Measurements from ENCODE around the gene HCRTR1.
"Not testable (repeated sequence)": the region's sequence is repeated elsewhere in the genome, so short reads cannot be mapped to it uniquely, and the experiment has no call there.

The HCRTR1 gene

DNA sequence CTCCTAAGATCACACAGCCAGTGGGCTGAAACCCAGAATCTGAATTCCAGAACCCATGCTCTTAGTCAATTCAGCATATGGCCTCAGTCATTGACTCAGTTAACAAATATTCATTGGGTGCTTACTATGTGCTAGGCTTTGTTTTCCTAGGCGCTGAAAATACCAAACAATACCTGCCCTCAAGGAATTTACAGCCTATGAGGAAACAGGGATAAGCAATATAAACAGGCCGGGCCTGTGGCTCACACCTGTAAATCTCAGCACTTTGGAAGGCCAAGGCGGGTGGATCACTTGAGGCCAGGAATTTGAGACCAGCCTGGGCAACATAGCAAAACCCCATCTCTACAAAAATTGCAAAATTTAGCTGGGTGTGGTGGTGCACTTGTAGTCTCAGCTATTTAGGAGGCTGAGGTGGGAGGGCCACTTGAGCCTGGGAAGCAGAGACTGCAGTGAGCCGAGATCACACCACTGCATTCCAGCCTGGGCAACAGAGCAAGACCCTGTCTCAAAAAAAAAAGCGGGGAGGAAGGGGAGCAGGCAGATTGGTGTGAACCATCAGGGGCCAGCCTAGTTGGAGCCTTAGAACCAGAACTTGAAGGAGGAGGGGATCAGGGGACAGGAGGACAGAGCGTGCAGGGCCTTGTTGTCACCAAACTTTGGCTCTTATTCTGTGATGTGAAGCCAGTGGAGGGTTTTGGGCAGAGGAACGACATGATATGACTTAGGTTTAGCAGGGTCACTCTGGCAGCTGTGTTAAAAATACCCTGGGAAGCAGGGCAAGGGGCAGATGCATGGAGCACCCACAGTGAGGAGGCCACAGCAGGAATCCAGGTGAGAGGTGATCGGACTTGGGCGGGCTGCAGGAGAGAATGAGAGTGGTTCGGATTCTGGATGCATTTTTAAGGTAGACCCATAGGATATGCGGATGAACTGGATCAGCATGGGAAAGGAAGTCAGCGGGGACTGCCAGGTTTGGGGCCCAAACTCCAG lies 35.4 kb upstream of the HCRTR1 start:
- no peak for DNase-seq

- DNase-seq, result no peak
Observed at GRCh38 chr1:31583082-31583994, 34.2 kb upstream of the HCRTR1 start.

DNA sequence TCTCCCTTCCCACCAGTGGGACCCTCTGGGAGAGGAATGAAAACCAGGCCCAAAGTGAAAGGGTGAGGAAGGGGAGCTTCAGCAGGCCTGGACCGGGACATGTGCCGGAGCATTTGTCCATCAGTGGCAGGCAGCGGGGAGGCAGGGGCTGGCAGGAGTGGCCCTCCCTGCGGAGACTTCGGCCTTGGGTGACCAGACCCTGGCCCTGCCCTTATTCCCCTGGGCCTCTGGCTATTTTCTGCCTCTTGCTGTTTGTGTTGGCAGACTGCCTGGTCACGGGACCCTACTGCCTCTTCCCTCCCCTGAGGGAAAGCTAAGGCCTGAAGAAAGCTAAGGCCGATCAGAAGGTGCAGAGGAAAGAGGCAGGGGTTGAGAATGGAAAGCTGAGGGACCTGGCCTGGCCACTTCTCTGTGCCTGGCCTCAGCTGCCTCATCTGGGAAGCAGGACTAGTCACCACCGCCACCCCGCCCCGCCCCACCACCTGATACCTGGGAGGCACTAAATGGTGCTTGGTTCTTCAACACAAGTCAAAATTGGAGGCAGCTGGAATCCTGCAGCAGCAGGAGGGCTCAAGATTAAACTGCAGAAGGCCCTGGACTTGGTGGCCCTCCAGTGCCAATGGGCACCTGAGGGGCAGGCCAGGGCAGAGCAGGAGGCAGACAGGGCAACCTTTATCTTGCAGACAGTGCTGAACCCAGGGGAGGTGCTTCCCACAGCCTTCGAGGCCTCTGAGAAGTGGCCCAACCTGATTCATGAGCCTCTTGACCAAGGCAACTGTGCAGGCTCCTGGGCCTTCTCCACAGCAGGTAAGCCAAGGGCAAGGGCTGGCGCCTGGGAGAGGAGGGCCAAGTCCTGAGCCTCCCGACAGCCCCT lies 33.3 kb upstream of the HCRTR1 start:
- DNase-seq, result no peak

DNA sequence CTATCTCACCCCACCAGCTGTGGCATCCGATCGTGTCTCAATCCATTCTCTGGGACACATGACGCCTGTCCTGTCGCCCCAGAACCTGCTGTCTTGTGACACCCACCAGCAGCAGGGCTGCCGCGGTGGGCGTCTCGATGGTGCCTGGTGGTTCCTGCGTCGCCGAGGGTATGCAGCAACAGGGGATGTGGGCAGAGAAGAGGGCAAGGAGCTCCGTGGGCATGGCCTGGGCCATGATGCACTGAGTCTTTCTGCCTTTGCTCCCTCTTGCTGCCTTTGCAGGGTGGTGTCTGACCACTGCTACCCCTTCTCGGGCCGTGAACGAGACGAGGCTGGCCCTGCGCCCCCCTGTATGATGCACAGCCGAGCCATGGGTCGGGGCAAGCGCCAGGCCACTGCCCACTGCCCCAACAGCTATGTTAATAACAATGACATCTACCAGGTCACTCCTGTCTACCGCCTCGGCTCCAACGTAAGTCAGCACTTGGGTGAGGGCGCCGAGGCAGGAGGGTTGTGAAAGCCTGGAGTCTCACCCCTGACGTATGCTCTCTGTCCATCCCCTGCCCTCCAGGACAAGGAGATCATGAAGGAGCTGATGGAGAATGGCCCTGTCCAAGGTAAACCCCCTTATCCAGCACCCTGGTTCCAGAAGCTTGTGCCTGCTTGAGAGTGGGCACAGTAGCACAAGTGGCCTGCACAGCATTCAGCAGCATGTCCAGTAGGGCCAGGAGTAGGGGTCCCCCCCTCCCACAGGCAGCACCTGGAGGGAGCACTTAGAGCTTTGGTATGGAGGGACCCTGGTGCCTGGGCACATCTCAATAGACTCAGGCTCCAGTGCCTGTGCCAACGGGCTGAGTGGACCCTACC lies 32.4 kb upstream of the HCRTR1 start:
- DNase-seq, result no peak

DNA sequence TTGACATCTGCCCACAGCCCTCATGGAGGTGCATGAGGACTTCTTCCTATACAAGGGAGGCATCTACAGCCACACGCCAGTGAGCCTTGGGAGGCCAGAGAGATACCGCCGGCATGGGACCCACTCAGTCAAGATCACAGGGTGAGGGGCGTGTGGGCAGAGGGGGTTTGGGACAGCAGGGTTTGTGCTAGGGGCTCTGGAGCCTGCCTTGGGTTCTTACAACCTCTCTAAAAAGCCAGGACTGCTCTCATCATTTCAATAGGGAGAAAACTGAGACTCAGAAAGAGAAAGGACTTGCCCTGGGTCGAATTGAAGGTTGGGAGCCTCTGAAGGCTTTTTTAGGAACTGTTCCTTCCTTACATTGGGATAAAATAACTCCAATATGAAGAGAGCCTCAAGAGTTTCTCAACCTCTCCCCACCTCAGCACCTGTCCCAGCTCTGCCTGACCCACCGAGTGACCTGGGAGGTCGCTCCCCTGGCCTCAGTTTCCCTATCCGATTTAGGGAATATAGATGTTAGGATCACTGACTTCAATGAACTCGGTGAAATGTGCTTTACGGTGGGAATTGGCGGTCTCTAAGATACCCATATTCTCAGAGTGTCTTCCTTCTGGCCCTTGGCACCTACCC lies 31.6 kb upstream of the HCRTR1 start:
- no peak for DNase-seq

DNA sequence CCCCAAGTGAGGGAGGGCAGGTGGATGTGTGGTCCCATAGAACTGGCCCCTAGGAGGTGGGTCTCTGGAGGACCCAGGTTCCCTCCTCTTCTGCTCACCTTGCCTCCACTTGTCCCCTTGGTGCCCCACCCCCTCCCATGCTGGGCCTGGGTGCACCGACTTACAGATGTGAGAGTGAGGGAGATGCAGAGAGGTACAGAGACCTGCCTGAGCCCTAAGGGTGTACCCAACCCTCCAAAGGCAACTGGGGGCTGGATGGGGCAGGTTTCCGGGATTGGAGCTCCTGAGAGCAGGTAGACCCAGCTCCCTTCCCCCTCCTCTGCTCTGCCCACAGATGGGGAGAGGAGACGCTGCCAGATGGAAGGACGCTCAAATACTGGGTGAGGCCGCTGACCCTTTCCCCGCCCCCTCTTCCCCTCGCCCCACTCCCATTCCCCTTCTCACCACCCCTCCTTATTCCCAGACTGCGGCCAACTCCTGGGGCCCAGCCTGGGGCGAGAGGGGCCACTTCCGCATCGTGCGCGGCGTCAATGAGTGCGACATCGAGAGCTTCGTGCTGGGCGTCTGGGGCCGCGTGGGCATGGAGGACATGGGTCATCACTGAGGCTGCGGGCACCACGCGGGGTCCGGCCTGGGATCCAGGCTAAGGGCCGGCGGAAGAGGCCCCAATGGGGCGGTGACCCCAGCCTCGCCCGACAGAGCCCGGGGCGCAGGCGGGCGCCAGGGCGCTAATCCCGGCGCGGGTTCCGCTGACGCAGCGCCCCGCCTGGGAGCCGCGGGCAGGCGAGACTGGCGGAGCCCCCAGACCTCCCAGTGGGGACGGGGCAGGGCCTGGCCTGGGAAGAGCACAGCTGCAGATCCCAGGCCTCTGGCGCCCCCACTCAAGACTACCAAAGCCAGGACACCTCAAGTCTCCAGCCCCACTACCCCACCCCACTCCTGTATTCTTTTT lies 30.8 kb upstream of the HCRTR1 start:
- no peak for DNase-seq

DNA sequence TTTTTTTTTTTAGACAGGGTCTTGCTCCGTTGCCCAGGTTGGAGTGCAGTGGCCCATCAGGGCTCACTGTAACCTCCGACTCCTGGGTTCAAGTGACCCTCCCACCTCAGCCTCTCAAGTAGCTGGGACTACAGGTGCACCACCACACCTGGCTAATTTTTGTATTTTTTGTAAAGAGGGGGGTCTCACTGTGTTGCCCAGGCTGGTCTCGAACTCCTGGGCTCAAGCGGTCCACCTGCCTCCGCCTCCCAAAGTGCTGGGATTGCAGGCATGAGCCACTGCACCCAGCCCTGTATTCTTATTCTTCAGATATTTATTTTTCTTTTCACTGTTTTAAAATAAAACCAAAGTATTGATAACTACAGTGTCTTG lies 30.2 kb upstream of the HCRTR1 start:
- not testable (repeated sequence) for DNase-seq

- DNase-seq, result peak; percentile 63
Observed at GRCh38 chr1:31587720-31588423, 29.6 kb upstream of the HCRTR1 start.

- DNase-seq, result no peak
Observed at GRCh38 chr1:31588751-31589515, 28.6 kb upstream of the HCRTR1 start.

DNA sequence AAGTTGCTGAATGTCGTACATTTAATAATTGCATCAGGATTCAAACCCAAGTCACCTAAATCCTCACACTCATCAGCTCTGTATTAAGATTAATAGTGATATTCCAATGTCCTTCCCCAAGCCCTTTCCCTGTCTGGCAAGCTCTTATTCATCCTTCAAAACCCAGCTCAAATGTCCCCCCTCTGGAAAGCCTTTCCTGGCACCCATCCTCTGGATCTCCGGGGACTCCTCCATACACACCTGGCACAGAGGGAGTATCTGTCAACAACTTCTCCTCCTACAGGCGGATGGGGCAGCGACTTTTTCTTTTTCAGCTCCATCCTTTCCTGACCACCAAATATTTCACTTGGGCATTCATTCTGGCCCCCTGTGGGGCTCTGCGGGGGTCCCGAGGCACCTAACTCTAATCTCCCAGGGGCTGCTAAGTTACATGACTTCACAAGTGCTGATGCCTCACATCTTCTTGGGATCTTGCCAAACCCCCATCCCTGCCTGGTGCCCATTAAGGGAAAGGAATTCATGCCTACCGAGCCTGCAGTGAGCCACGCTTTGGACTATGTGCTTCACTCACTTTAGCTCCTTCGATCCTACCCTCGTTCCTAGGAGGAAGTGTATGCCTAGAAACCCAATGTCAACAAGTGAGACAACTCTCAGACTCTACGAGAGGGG lies 25.9 kb upstream of the HCRTR1 start:
- DNase-seq, result no peak

DNA sequence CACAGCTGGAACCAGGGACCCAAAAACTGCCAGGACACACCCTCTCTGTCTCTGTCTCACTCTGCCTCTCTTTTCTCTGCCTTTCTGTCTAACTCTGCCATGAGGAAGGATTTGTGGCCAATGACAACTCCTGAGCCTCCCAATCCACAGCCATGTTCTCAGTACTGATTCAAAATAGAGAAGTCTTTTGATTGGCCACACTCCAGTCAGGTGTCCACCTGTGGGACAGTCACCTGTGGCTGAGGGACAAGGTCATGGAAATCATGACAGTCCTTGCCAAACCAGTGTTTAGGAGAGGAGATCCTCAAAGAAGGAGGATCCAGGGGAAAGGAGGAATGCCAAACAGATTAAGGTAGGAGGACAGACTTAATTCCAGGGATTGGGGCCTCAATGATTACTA lies 25.4 kb upstream of the HCRTR1 start:
- DNase-seq, result no peak

DNA sequence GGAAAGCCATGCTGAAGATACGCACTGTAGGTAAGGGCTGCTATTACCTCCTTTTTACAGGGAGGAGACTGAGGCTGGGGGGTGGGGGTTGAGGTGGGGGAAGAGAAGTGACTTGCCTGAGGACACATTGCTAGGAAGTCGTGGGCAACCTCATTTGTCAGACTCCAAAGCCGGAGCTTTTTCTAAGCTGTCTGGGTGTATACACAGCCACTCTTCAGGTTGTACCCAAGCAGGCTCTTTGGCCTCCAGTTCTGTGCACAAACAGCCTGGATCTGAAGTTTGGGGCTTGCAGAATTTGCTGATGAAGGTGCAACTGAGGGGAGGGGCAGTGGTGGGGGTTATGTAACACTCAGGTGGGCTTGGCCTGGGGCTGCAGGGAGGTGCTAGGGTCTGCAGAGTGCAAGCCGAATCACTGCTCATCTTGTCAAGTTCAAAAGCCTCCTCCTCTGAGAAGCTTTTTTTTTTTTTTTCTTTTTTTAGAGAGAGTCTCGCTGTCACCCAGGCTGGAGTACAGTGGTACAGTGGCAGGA lies 24.3 kb upstream of the HCRTR1 start:
- DNase-seq, result no peak

- DNase-seq, result peak; percentile 75
Observed at GRCh38 chr1:31593770-31594632, 23.5 kb upstream of the HCRTR1 start.

GRCh38 chr1:31595836-31596736 lies 21.4 kb upstream of the HCRTR1 start:
- DNase-seq, result no peak

GRCh38 chr1:31596737-31597097 lies 20.8 kb upstream of the HCRTR1 start:
- DNase-seq, result no peak

GRCh38 chr1:31598980-31599379 lies 18.5 kb upstream of the HCRTR1 start:
- DNase-seq, result no peak

All from activated CD4-positive, alpha-beta T cell treated with anti-CD3 and anti-CD28 coated beads, Interleukin-2, amount 50 U/mL, for 16 hours (primary cell).